ENCODE results near the gene AEBP1.

DNA sequence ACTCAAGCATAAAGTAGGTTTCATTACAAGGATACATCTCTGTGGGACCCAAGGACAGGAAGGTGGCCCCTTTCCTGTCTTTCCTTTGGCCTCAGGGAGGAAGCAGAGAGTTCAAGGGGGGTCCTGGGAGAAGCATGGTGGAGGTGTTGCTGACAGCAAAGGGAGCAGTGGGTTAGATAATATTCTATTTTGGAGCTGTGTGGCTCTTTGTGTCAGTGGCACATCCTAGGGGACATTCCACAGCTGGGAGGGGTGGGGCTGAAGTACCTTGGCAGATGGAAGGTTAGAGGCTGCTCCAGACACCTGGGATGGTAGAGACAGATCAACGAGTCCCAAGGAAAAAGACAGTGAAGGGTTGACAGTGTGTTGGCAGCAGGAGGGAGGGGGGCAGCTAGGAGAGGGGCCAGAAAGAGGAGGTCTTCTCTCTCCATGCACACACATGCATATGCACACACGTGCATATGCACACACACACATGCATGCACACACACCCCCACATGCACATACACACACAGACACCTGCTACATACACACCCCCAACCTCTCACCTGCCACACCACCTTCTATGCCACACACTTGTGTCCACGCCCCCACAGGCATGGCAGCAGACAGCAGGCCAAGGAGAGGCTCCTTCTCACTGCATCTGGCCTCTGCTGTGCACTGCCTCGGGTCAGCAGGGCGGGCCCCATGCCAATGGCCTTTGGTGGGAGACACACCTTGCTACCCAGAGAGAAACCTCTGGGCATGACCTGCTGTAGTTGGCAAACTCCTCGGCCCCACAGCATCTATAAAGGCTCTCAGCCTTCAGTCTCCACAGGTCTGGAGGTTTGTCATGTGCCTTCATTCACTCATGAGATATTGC lies 24.8 kb downstream of the AEBP1 start:
- TF ChIP-seq, protein P1, sequence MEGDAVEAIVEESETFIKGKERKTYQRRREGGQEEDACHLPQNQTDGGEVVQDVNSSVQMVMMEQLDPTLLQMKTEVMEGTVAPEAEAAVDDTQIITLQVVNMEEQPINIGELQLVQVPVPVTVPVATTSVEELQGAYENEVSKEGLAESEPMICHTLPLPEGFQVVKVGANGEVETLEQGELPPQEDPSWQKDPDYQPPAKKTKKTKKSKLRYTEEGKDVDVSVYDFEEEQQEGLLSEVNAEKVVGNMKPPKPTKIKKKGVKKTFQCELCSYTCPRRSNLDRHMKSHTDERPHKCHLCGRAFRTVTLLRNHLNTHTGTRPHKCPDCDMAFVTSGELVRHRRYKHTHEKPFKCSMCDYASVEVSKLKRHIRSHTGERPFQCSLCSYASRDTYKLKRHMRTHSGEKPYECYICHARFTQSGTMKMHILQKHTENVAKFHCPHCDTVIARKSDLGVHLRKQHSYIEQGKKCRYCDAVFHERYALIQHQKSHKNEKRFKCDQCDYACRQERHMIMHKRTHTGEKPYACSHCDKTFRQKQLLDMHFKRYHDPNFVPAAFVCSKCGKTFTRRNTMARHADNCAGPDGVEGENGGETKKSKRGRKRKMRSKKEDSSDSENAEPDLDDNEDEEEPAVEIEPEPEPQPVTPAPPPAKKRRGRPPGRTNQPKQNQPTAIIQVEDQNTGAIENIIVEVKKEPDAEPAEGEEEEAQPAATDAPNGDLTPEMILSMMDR (IDR thresholded peaks at IDR 0.05) = no peak
- TF ChIP-seq POLR2A (IDR thresholded peaks at IDR 0.05) = no peak

Measured in testis (tissue), 2 donors.